HCT116 (cell line): ENCODE data around the gene FTCD. TPM values are rescaled to one million over a fixed set of nuclear protein-coding genes. Genes with fewer than 3 reads are reported as not detected.

Experiments
- ATAC-seq: fragments of 200-7000 bp; cut with Tn5 transposase; 2 replicates; pipeline ENCODE4 v1.9.1; 2020; ENCODE audit warnings: mild to moderate bottlenecking, moderate library complexity
- BruUV-seq: library from RNA; stranded (reverse); fragments of 400-500 nt; replicated peaks from 2 replicates; lab custom pipeline; 2021; lab: Mats Ljungman, UMichigan
- CTCF ChIA-PET: fragments of 300-600 bp; sonication (Branson Sonifier 250); formaldehyde crosslinking; loops from one replicate; lab custom pipeline; 2021; ENCODE audit warnings: antibody characterized with exemption; lab: Charles Lee
- POLR2A ChIA-PET: fragments of 300-600, 350-600 bp; sonication (Branson Sonifier 250); formaldehyde crosslinking; loops from one replicate; lab custom pipeline; 2021; ENCODE audit warnings: antibody characterized with exemption; lab: Charles Lee
- RAD21 ChIA-PET, 2 experiments: fragments of 300-600 bp; sonication (Branson Sonifier 250); formaldehyde crosslinking; loops; one replicate each; lab custom pipeline; 2023; ENCODE audit warnings: low total read pairs in 2 of 2; ENCODE audit not compliant: uncharacterized antibody in 2 of 2, unreplicated experiment in 2 of 2, low non-redundant PET in 1 of 2; lab: Charles Lee
- DNase-seq: peaks from one replicate; pipeline ENCODE4 v3.0.0-alpha.2; 2010; ENCODE audit warnings: low read depth, low spot score
- H2AFZ ChIP-seq: fragments of 200-600 bp; shearing (Covaris generic), sonication (generic); 2 replicates; pipeline ENCODE4 v1.6.1; 2017; ENCODE audit warnings: low read depth, mixed run types, mixed read lengths, antibody characterized with exemption, low read length; ENCODE audit not compliant: poor library complexity, severe bottlenecking
- H3K27ac ChIP-seq: 2 replicates; pipeline ENCODE4 v1.5.1; 2012; ENCODE audit warnings: low read depth, low read length
- H3K27me3 ChIP-seq: fragments of 200-600 bp; sonication (generic); 2 replicates; pipeline ENCODE4 v1.6.1; 2016; ENCODE audit warnings: mixed run types, low read length, mixed read lengths; ENCODE audit not compliant: insufficient read depth
- H3K36me3 ChIP-seq, 2 experiments: fragments of 200-500 bp in 1 of 2; fragments of 200-600 bp in 1 of 2; sonication (Bioruptor generic) in 1 of 2; sonication (generic) in 1 of 2; 2 replicates each; pipeline versions ENCODE4 v1.5.1 to v1.6.1; 2014 to 2016; ENCODE audit warnings: low read length in 2 of 2, inconsistent platforms in 1 of 2, mixed read lengths in 1 of 2, mixed run types in 1 of 2; ENCODE audit not compliant: insufficient read depth in 2 of 2, control insufficient read depth in 1 of 2
- H3K4me1 ChIP-seq, 2 experiments: fragments of 200-600 bp in 1 of 2; sonication (generic) in 1 of 2; 2 replicates each; pipeline versions ENCODE4 v1.5.1 to v1.6.1; 2012 to 2017; ENCODE audit warnings: low read length in 2 of 2, inconsistent platforms in 1 of 2, mild to moderate bottlenecking in 1 of 2, mixed read lengths in 1 of 2, mixed run types in 1 of 2, moderate library complexity in 1 of 2; ENCODE audit not compliant: insufficient read depth in 2 of 2, control insufficient read depth in 1 of 2
- H3K4me2 ChIP-seq: fragments of 200-600 bp; sonication (generic); 2 replicates; pipeline ENCODE4 v1.6.1; 2017; ENCODE audit warnings: mixed run types, low read length, mixed read lengths
- H3K4me3 ChIP-seq, 2 experiments: fragments of 200-600 bp in 1 of 2; sonication (generic) in 1 of 2; replicated peaks in 1 of 2; 2 replicates each; pipeline ENCODE4 v1.5.1; 2011 to 2016; ENCODE audit warnings: low read length in 2 of 2, control low read depth in 1 of 2, low read depth in 1 of 2, mild to moderate bottlenecking in 1 of 2, mixed read lengths in 1 of 2, mixed run types in 1 of 2
- H3K79me2 ChIP-seq: fragments of 200-600 bp; sonication (generic); 2 replicates; pipeline ENCODE4 v1.6.1; 2017; ENCODE audit warnings: mild to moderate bottlenecking, mixed run types, low read length, moderate library complexity, mixed read lengths; ENCODE audit not compliant: insufficient read depth
- H3K9ac ChIP-seq: fragments of 200-600 bp; sonication (generic); 2 replicates; pipeline ENCODE4 v1.6.1; 2016; ENCODE audit warnings: low read length, mixed read lengths
- H3K9me2 ChIP-seq: fragments of 200-600 bp; sonication (generic), shearing (Covaris generic); 2 replicates; pipeline ENCODE4 v1.6.1; 2017; ENCODE audit warnings: mixed run types, mild to moderate bottlenecking, moderate library complexity; ENCODE audit not compliant: insufficient read depth
- H3K9me3 ChIP-seq, 2 experiments: fragments of 200-500 bp in 1 of 2; fragments of 200-600 bp in 1 of 2; sonication (Bioruptor generic) in 1 of 2; sonication (generic) in 1 of 2; 2 replicates each; pipeline ENCODE4 v1.6.1; 2014 to 2017; ENCODE audit warnings: low read length in 2 of 2, mixed read lengths in 2 of 2, inconsistent platforms in 1 of 2, low read depth in 1 of 2, mild to moderate bottlenecking in 1 of 2, mixed run types in 1 of 2, moderate library complexity in 1 of 2; ENCODE audit not compliant: control insufficient read depth in 1 of 2, insufficient read depth in 1 of 2
- H4K20me1 ChIP-seq: fragments of 200-600 bp; sonication (generic), shearing (Covaris generic); 2 replicates; pipeline ENCODE4 v1.6.1; 2017; ENCODE audit warnings: mixed run types, mild to moderate bottlenecking, moderate library complexity; ENCODE audit not compliant: insufficient read depth
- CTCF ChIP-seq, 3 experiments: fragments of 200-600 bp in 1 of 3; sonication (generic) in 1 of 3; IDR thresholded peaks in 2 of 3; conservative IDR thresholded peaks in 1 of 3; 2 replicates each; pipeline ENCODE4 v1.5.1; 2012 to 2017; ENCODE audit warnings: low read depth in 2 of 3, low read length in 2 of 3, antibody characterized with exemption in 1 of 3, borderline replicate concordance in 1 of 3, control low read depth in 1 of 3, mild to moderate bottlenecking in 1 of 3, mixed read lengths in 1 of 3, mixed run types in 1 of 3, moderate library complexity in 1 of 3; ENCODE audit not compliant: insufficient read depth in 1 of 3
- POLR2A ChIP-seq: IDR thresholded peaks from 2 replicates; pipeline ENCODE4 v1.7.0; 2011; ENCODE audit warnings: borderline replicate concordance; ENCODE audit not compliant: insufficient read depth, insufficient read length; ENCODE audit errors: extremely low read depth
- ZFX ChIP-seq: fragments of 450-650 bp; IDR thresholded peaks from 2 replicates; pipeline ENCODE4 v1.6.1; 2017
- intact Hi-C: fragments of 100-400 bp; cut with micrococcal nuclease; formaldehyde crosslinking; loops from 2 replicates; pipeline ENCODE4 v1.10.0; 2022
- total RNA-seq: library from RNA; stranded (reverse); gene quantifications from one replicate; pipeline ENCODE4 v1.2.1, GENCODE V29; 2021; ENCODE audit not compliant: unreplicated experiment
- TF ChIP-seq, protein P1 (sequence below): IDR thresholded peaks from 2 replicates; pipeline ENCODE4 v1.6.1; 2012; ENCODE audit warnings: low read depth
- TF ChIP-seq, protein P2 (sequence below): IDR thresholded peaks from 2 replicates; pipeline ENCODE4 v1.6.1; 2012

FTCD gene
- total RNA-seq, 1 experiment from 2014 or later, result 2.5 TPM

GRCh38 chr21:46119637-46120271 lies 35.6 kb downstream of the FTCD start:
- no peak for ATAC-seq
- intact Hi-C loops, result no loop called here
- CTCF ChIA-PET, result no interaction called here

More at GRCh38 chr21:46119637-46120271, 35.6 kb downstream of the FTCD start:
- H4K20me1 ChIP-seq, result no peaks in the 10 kb centered on the region
- no TSS peak for BruUV-seq
- TF ChIP-seq ZFX (no peak), CTCF (IDR thresholded peaks at IDR 0.05 in 2 of 3, conservative IDR thresholded peaks at IDR 0.05 in 1 of 3; ENCODE audit: borderline replicate concordance in 1 of 3, insufficient read depth in 1 of 3, low read depth in 2 of 3, low read length in 2 of 3) (no peak), POLR2A (no peak)
- TF ChIP-seq, protein P1, sequence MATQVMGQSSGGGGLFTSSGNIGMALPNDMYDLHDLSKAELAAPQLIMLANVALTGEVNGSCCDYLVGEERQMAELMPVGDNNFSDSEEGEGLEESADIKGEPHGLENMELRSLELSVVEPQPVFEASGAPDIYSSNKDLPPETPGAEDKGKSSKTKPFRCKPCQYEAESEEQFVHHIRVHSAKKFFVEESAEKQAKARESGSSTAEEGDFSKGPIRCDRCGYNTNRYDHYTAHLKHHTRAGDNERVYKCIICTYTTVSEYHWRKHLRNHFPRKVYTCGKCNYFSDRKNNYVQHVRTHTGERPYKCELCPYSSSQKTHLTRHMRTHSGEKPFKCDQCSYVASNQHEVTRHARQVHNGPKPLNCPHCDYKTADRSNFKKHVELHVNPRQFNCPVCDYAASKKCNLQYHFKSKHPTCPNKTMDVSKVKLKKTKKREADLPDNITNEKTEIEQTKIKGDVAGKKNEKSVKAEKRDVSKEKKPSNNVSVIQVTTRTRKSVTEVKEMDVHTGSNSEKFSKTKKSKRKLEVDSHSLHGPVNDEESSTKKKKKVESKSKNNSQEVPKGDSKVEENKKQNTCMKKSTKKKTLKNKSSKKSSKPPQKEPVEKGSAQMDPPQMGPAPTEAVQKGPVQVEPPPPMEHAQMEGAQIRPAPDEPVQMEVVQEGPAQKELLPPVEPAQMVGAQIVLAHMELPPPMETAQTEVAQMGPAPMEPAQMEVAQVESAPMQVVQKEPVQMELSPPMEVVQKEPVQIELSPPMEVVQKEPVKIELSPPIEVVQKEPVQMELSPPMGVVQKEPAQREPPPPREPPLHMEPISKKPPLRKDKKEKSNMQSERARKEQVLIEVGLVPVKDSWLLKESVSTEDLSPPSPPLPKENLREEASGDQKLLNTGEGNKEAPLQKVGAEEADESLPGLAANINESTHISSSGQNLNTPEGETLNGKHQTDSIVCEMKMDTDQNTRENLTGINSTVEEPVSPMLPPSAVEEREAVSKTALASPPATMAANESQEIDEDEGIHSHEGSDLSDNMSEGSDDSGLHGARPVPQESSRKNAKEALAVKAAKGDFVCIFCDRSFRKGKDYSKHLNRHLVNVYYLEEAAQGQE, result no peak
- TF ChIP-seq, protein P2, sequence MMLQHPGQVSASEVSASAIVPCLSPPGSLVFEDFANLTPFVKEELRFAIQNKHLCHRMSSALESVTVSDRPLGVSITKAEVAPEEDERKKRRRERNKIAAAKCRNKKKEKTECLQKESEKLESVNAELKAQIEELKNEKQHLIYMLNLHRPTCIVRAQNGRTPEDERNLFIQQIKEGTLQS, result no peak
- H3K4me3 ChIP-seq, result no peak overlapping the region
- H3K9me3 ChIP-seq, result no peaks in the 10 kb centered on the region; a peak in 1 of 4 replicates
- H2AFZ ChIP-seq, result no peak overlapping the region
- H3K9ac ChIP-seq, result no peak overlapping the region
- H3K27me3 ChIP-seq, result no peaks in the 10 kb centered on the region
- POLR2A ChIA-PET, result no interaction called here
- H3K36me3 ChIP-seq, result peaks cover under 1 to 8% of the 10 kb centered on the region in 2 experiments; a peak in 3 of 4 replicates
- no peaks in the 10 kb centered on the region for H3K4me1 ChIP-seq
- no peak overlapping the region for H3K4me2 ChIP-seq
- H3K27ac ChIP-seq, result no peak overlapping the region
- no peaks in the 10 kb centered on the region for H3K9me2 ChIP-seq
- RAD21 ChIA-PET, result no interaction called here
- no peaks in the 10 kb centered on the region for H3K79me2 ChIP-seq
- DNase-seq, result no peak
